Parathyroid adenoma (tissue), 2 donors: ENCODE measurements around the gene INKA1.

Source experiments
- H2AFZ ChIP-seq: fragments of 300-600 bp; sonication (generic); one replicate; pipeline ENCODE4 v1.7.0; 2017; ENCODE audit warnings: antibody characterized with exemption, mild to moderate bottlenecking
- H3K27ac ChIP-seq: fragments of 300-600 bp; sonication (generic); one replicate; pipeline ENCODE4 v1.7.0; 2017
- H3K27me3 ChIP-seq: fragments of 300-600 bp; sonication (generic); one replicate; pipeline ENCODE4 v1.7.0; 2017; ENCODE audit warnings: low read length; ENCODE audit not compliant: control insufficient read depth, insufficient read depth
- H3K36me3 ChIP-seq: fragments of 300-600 bp; sonication (generic); one replicate; pipeline ENCODE4 v1.7.0; 2017; ENCODE audit warnings: low read length; ENCODE audit not compliant: control insufficient read depth, insufficient read depth
- H3K4me1 ChIP-seq: fragments of 300-600 bp; sonication (generic); one replicate; pipeline ENCODE4 v1.7.0; 2017; ENCODE audit warnings: control low read depth
- H3K4me2 ChIP-seq: fragments of 300-600 bp; sonication (generic); one replicate; pipeline ENCODE4 v1.7.0; 2017; ENCODE audit warnings: low read length
- H3K4me3 ChIP-seq: fragments of 300-600 bp; sonication (generic); one replicate; pipeline ENCODE4 v1.7.0; 2017; ENCODE audit warnings: low read depth, low read length
- H3K79me2 ChIP-seq: fragments of 300-600 bp; sonication (generic); one replicate; pipeline ENCODE4 v1.7.0; 2017; ENCODE audit warnings: control low read depth
- H3K9ac ChIP-seq: fragments of 300-600 bp; sonication (generic); one replicate; pipeline ENCODE4 v1.7.0; 2017; ENCODE audit warnings: mild to moderate bottlenecking
- H3K9me3 ChIP-seq: fragments of 300-600 bp; sonication (generic); one replicate; pipeline ENCODE4 v1.7.0; 2017; ENCODE audit warnings: low read length; ENCODE audit not compliant: control insufficient read depth
- TF ChIP-seq, protein P1 (sequence below): fragments of 300-600 bp; sonication (generic); IDR thresholded peaks from one replicate; pipeline ENCODE4 v1.7.0; 2017; ENCODE audit warnings: antibody characterized with exemption, mild to moderate bottlenecking
- donor health status: primary hyperparathyroidism.

The INKA1 gene

DNA sequence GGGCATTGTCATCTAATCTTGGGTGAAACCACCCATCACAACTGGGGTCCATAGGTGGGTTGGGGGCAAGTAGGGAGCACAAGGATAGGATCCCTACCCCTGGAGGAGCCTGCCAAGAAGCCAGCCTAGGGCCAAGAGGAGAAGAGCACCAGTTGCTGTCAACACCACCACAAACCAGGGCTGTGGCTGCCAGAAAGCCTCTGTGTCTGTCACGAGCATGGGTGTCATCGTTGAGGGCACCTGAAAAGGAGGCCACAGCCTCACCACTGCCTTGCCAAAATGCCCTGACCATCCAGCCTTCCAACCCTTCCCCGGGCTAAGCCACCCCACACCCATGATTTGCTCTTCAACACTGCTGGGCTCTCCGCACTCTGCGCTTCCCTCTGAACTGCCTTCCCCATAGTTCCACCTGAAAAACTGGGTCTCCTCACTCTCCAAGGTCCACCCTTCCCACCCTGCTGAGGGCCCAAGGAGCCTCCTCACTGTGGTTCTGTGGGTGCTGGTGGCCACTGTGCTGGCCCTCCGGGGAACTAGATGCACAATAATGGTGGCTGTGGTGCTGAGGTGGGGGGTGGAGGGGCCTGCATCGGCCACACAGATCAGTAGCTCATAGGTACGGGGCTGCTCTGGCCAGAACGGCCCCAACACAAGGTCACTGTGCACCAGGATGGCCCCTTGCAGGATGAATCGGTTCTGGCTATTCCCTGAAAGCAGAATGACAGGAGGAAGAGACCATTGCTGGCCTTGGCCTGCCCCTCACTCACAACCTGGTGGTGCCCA is 10.5 kb upstream of the INKA1 start:
- H3K9ac ChIP-seq: no peak overlapping the region
- no peak overlapping the region for H3K4me2 ChIP-seq
- H3K36me3 ChIP-seq: no peaks in the 10 kb centered on the region
- H3K9me3 ChIP-seq: no peaks in the 10 kb centered on the region
- no peak overlapping the region for H3K4me3 ChIP-seq
- H3K27ac ChIP-seq: no peak overlapping the region
- H3K79me2 ChIP-seq: no peaks in the 10 kb centered on the region
- no peaks in the 10 kb centered on the region for H3K27me3 ChIP-seq
- no peaks in the 10 kb centered on the region for H3K4me1 ChIP-seq
- TF ChIP-seq, protein P1, sequence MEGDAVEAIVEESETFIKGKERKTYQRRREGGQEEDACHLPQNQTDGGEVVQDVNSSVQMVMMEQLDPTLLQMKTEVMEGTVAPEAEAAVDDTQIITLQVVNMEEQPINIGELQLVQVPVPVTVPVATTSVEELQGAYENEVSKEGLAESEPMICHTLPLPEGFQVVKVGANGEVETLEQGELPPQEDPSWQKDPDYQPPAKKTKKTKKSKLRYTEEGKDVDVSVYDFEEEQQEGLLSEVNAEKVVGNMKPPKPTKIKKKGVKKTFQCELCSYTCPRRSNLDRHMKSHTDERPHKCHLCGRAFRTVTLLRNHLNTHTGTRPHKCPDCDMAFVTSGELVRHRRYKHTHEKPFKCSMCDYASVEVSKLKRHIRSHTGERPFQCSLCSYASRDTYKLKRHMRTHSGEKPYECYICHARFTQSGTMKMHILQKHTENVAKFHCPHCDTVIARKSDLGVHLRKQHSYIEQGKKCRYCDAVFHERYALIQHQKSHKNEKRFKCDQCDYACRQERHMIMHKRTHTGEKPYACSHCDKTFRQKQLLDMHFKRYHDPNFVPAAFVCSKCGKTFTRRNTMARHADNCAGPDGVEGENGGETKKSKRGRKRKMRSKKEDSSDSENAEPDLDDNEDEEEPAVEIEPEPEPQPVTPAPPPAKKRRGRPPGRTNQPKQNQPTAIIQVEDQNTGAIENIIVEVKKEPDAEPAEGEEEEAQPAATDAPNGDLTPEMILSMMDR: no peak
- no peak overlapping the region for H2AFZ ChIP-seq

DNA sequence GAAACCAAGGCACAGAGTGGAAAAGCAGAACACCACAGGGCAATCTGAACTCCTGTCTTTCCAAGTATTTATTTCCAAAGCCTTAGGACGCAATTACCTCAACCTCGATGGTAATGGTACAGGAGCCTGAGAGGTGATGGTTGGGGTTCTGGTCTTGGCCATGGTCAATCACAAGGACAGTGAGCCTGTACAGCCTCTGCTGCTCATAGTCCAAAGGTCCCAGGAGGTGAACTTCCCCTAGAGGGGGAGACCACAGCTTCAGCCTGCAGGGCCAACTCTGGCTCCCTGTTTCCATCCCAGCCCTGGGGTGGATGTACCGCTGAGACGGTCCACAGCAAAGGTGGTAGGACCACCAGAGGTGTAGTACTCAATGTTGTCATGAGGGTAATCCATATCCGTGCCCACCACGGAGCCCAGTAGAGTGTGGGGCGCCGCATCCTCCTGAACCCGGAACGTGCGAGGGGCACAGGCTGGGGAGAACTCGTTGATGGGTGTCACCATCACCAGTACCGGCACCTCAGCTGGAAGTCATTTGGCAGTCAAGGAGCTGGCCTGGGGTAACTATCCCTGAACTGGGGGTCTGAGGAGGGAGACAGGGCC is 9.5 kb upstream of the INKA1 start:
- no peaks in the 10 kb centered on the region for H3K9me3 ChIP-seq
- H3K27ac ChIP-seq: no peak overlapping the region
- H3K79me2 ChIP-seq: no peaks in the 10 kb centered on the region
- no peak overlapping the region for H3K9ac ChIP-seq
- H3K27me3 ChIP-seq: no peaks in the 10 kb centered on the region
- H2AFZ ChIP-seq: no peak overlapping the region
- TF ChIP-seq, protein P1: no peak
- H3K4me2 ChIP-seq: no peak overlapping the region
- no peaks in the 10 kb centered on the region for H3K36me3 ChIP-seq
- H3K4me1 ChIP-seq: no peaks in the 10 kb centered on the region
- H3K4me3 ChIP-seq: no peak overlapping the region

DNA sequence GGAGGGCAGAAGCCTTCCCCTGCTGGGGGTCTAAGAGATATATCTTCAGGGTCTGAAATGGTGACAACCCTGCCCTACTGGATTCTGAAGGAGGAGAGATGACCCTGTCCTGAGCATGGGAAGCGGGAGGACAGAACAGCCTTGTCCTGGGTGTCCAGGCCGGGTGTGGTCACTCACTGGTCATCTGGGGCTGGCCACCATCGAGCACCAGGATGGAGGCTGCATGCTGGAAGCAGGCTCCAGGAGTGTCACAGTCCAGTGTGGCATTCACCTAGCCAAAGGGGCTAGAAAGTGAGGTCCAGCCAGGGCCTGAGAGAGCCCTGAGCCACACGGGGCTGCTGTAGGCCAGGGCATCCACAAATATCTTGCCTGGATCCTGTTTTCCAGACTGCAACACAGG is 8.6 kb upstream of the INKA1 start:
- H3K9me3 ChIP-seq: no peaks in the 10 kb centered on the region
- TF ChIP-seq, protein P1: no peak

DNA sequence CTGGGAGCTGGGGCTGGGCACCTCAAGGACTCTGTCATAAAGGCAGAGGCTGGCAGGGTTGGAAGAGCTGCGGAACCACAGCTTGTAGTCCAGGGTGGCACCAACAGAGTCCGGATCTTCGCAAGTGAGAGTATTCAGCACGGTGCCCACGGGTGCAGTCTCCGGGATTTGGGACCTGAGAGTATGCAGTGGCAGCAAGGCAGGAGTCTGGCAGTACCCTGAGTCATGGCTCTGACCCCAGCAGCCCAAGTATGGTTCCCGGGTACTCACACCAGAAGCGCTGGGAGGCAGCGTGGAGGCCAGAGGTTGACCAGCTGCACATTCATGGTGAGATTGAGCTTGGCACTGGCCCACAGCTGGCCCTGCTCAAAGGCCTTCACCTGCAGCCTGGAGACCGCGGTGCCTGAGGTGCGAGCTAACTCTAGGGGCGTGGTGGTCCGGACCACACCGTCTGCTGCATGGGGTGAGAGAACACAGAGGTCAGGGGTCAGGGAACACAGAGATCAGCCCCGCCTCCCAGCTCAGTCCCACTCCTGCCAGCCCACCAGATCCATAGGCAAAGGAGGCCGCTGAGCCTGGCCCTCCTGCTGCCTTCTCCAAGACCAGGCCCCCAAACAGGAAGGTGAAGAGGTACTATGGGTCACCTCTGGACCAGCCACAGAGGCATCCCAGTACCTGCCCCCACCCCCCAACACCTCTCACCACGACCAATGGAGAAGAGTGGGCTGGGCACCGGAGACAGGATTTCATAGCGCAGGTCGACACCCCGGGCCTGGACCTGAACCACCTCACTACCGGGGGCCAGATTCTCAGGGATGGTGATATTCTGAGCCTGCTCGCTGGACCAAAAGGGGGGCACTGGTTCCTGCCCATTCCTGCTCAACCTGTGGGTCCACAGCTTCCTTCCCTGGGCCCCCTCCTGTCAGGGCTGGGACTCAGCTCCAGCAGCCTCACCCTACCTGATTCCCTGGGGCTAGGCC is 7.8 kb upstream of the INKA1 start:
- Histone ChIP-seq H2AFZ (no peak overlapping the region), H3K36me3 (no peaks in the 10 kb centered on the region), H3K4me3 (no peak overlapping the region), H3K9ac (no peak overlapping the region), H3K9me3 (no peaks in the 10 kb centered on the region), H3K4me2 (no peak overlapping the region), H3K27me3 (no peaks in the 10 kb centered on the region), H3K27ac (no peak overlapping the region), H3K79me2 (no peaks in the 10 kb centered on the region), H3K4me1 (no peaks in the 10 kb centered on the region)
- TF ChIP-seq, protein P1: no peak

More for the DNA sequence above, 8.6 kb upstream of the INKA1 start:
- Histone ChIP-seq H3K4me2 (no peak overlapping the region), H3K36me3 (no peaks in the 10 kb centered on the region), H3K9ac (no peak overlapping the region), H3K4me1 (no peaks in the 10 kb centered on the region), H3K79me2 (no peaks in the 10 kb centered on the region), H3K27ac (no peak overlapping the region), H3K27me3 (no peaks in the 10 kb centered on the region), H3K4me3 (no peak overlapping the region), H2AFZ (no peak overlapping the region)
